ENCODE results near the gene PNKD. TPM values are rescaled to one million over a fixed set of nuclear protein-coding genes. Genes with fewer than 3 reads are reported as not detected.

PNKD gene
- total RNA-seq, 1 donor from 2014 or later, result 13.5 TPM

DNA sequence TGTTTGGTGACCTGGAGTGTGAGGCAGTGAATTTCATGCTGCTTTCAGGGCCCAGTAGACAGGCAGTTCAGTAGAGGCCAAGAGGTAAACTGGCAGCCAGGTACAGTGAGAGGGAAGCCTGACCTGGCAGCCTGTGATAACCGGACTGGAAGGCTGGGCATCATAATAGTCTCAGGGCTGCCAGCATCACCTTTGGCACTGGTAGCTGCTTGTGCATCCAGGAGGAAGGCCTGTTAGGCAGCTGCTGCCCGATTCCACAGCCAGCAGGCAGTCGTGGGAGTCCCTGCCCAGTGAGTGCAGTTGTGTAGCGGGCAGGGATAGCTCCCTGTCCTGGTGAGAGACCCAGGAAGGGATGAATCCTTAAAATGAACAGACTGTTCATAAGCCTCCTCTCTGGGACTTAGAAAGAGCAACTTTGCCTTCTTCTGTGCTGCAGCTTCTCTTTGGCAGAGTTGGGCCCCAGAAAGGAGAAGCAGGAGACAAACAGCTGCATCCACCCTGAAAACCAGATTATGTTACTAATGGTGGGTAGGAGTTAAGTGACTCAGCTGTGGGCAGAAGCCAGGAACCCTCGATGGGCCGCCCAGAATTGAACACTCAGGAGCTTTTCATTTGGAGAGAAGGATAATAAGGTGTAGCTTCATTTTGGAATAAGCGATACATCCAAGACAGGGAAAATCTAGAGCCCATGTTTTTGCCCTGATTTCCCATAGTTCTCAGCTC lies 17.6 kb upstream of the PNKD start:
- Histone ChIP-seq H3K4me1 (no peaks in the 10 kb centered on the region), H3K79me2 (ENCODE audit: low read depth) (no peaks in the 10 kb centered on the region), H4K20me1 (ENCODE audit: low read depth) (no peaks in the 10 kb centered on the region), H3K4me2 (no peak overlapping the region), H2AFZ (replicated peaks) (no peak overlapping the region), H3K9me3 (ENCODE audit: low read depth) (no peaks in the 10 kb centered on the region), H3K27me3 (no peaks in the 10 kb centered on the region), H3K4me3 (no peak overlapping the region), H3K36me3 (no peaks in the 10 kb centered on the region), H3K27ac (no peak overlapping the region), H3F3A (ENCODE audit: low read depth) (peaks cover 14% of the 10 kb centered on the region), H3K9ac (no peak overlapping the region)
- no peaks in the 10 kb centered on the region for H3K9me3 Mint-ChIP-seq
- DNase-seq (ENCODE audit: low spot score), result no peak
- H3K4me3 Mint-ChIP-seq, result no peak overlapping the region
- H3K36me3 Mint-ChIP-seq, result peaks cover 28% of the 10 kb centered on the region
- no peaks in the 10 kb centered on the region for H3K4me1 Mint-ChIP-seq
- H3K27ac Mint-ChIP-seq, result no peak overlapping the region
- H3K27me3 Mint-ChIP-seq (ENCODE audit: insufficient read depth, low read depth), result peaks cover 9% of the 10 kb centered on the region
- TF ChIP-seq CTCF (IDR thresholded peaks at IDR 0.05) (no peak), EZH2phosphoT487 (IDR thresholded peaks at IDR 0.05) (no peak), EZH2 (IDR thresholded peaks at IDR 0.05) (no peak)

DNA sequence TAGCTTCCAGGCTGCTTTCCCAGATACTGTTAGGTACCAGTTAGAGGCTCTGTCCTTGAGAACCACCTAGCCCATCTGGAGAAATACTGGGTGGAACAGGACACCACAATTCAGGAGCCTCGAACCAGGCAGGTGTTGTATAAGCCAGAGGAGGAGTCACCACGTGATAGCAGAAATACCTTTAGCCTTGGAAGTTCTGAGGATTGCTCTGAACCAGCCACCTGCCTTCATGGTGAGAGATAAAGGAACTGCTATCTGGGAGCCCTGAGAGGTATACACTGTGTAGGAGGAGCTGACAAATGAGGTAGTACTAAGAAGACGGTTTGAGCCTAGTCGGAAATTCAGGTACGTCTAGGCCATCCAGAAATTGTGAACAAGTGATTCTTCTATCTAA lies 17.1 kb upstream of the PNKD start:
- no peaks in the 10 kb centered on the region for H3K27me3 ChIP-seq
- H3K27ac ChIP-seq, result no peak overlapping the region
- peaks cover 14% of the 10 kb centered on the region for H3F3A ChIP-seq (ENCODE audit: low read depth)
- H3K27me3 Mint-ChIP-seq (ENCODE audit: insufficient read depth, low read depth), result peaks cover 9% of the 10 kb centered on the region
- no peaks in the 10 kb centered on the region for H3K4me1 ChIP-seq
- no peaks in the 10 kb centered on the region for H3K9me3 Mint-ChIP-seq
- DNase-seq (ENCODE audit: low spot score), result no peak
- H3K9ac ChIP-seq, result no peak overlapping the region
- no peak overlapping the region for H3K4me3 ChIP-seq
- H3K4me1 Mint-ChIP-seq, result no peaks in the 10 kb centered on the region
- no peaks in the 10 kb centered on the region for H3K79me2 ChIP-seq (ENCODE audit: low read depth)
- no peak overlapping the region for H3K4me3 Mint-ChIP-seq
- TF ChIP-seq EZH2phosphoT487 (IDR thresholded peaks at IDR 0.05) (no peak), EZH2 (IDR thresholded peaks at IDR 0.05) (no peak), CTCF (IDR thresholded peaks at IDR 0.05) (no peak)
- no peak overlapping the region for H3K27ac Mint-ChIP-seq
- H3K36me3 Mint-ChIP-seq, result peaks cover 24% of the 10 kb centered on the region
- no peak overlapping the region for H3K4me2 ChIP-seq
- no peaks in the 10 kb centered on the region for H3K36me3 ChIP-seq
- H2AFZ ChIP-seq (replicated peaks), result no peak overlapping the region
- no peaks in the 10 kb centered on the region for H3K9me3 ChIP-seq (ENCODE audit: low read depth)
- H4K20me1 ChIP-seq (ENCODE audit: low read depth), result no peaks in the 10 kb centered on the region

GRCh38 chr2:218255446-218255845 lies 14.9 kb upstream of the PNKD start:
- no peaks in the 10 kb centered on the region for H4K20me1 ChIP-seq (ENCODE audit: low read depth)
- H3K4me1 ChIP-seq, result peaks cover 1% of the 10 kb centered on the region
- no peaks in the 10 kb centered on the region for H3K9me3 Mint-ChIP-seq
- H3K27me3 Mint-ChIP-seq (ENCODE audit: insufficient read depth, low read depth), result peaks cover 6% of the 10 kb centered on the region
- peaks cover 14% of the 10 kb centered on the region for H3K4me1 Mint-ChIP-seq
- H3K27ac ChIP-seq, result no peak overlapping the region
- no peak for DNase-seq (ENCODE audit: low spot score)
- H3K27me3 ChIP-seq, result no peaks in the 10 kb centered on the region
- no peak overlapping the region for H3K9ac ChIP-seq
- H3K9me3 ChIP-seq (ENCODE audit: low read depth), result no peaks in the 10 kb centered on the region
- no peak overlapping the region for H3K4me3 Mint-ChIP-seq
- H3K36me3 ChIP-seq, result no peaks in the 10 kb centered on the region
- H3K27ac Mint-ChIP-seq, result no peak overlapping the region
- TF ChIP-seq CTCF (IDR thresholded peaks at IDR 0.05) (no peak), EZH2phosphoT487 (IDR thresholded peaks at IDR 0.05) (no peak), EZH2 (IDR thresholded peaks at IDR 0.05) (no peak)
- no peak overlapping the region for H3K4me3 ChIP-seq
- peaks cover 14% of the 10 kb centered on the region for H3K36me3 Mint-ChIP-seq
- H3K79me2 ChIP-seq (ENCODE audit: low read depth), result no peaks in the 10 kb centered on the region
- no peak overlapping the region for H2AFZ ChIP-seq (replicated peaks)
- peaks cover 20% of the 10 kb centered on the region for H3F3A ChIP-seq (ENCODE audit: low read depth)
- H3K4me2 ChIP-seq, result no peak overlapping the region

Data from neural progenitor cell (in vitro differentiated cells).